Activated CD4-positive, alpha-beta memory T cell treated with anti-CD3 and anti-CD28 coated beads, Interleukin-2, amount 10 ng/mL, durations not matched to agents 7 days and 5 days (primary cell): ENCODE measurements around the gene MRPL14. TPM values are rescaled to one million over a fixed set of nuclear protein-coding genes. Genes with fewer than 3 reads are reported as not detected.

ENCODE experiments used
- CTCF ChIA-PET: fragments of 350-600 bp; sonication (Branson Sonifier 250); formaldehyde crosslinking; loops from one replicate; lab custom pipeline; 2021; ENCODE audit warnings: antibody characterized with exemption, inconsistent platforms; lab: Charles Lee
- POLR2A ChIA-PET: fragments of 350-600 bp; sonication (Branson Sonifier 250); formaldehyde crosslinking; loops from one replicate; lab custom pipeline; 2021; ENCODE audit warnings: antibody characterized with exemption; lab: Charles Lee
- DNase-seq: peaks from one replicate; pipeline ENCODE4 v3.0.0-alpha.2; 2020
- H3K27ac Mint-ChIP-seq: one replicate; pipeline ENCODE4 v1.8.0; 2021; ENCODE audit warnings: mild to moderate bottlenecking, mixed read lengths
- H3K27me3 Mint-ChIP-seq: one replicate; pipeline ENCODE4 v1.8.0; 2021; ENCODE audit warnings: mixed read lengths
- H3K36me3 Mint-ChIP-seq: one replicate; pipeline ENCODE4 v1.8.0; 2021; ENCODE audit warnings: low read depth, mixed read lengths
- H3K4me1 Mint-ChIP-seq: one replicate; pipeline ENCODE4 v1.8.0; 2021; ENCODE audit warnings: mixed read lengths
- H3K4me3 Mint-ChIP-seq: one replicate; pipeline ENCODE4 v1.8.0; 2021; ENCODE audit warnings: mild to moderate bottlenecking, mixed read lengths
- H3K9me3 Mint-ChIP-seq: one replicate; pipeline ENCODE4 v1.8.0; 2021; ENCODE audit warnings: mixed read lengths
- total RNA-seq, 2 experiments: library from RNA; stranded (reverse); gene quantifications; one replicate each; pipeline ENCODE4 v1.2.3, GENCODE V29; 2021

MRPL14 gene
- total RNA-seq, 2 experiments from 2014 or later: 36.0 to 39.0 TPM

DNA sequence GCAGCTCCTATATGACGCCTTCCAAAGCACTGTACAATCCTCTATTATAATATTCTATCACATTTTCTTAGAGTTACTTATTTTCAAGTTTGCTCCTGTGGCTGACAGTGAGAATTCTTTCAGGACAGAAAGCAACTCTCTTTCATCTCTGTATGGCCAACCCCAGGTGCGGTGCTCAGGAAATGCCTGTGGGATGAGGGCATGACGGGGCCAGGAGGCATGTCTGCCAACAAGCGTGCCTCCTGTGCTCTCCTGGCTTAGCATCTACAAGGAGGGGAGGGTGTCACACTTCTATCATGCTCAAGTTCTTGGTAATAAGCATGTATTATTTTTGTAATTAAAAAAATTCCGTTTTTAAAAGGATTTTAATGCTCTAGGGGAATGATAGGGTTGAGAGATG lies 11.4 kb downstream of the MRPL14 start:
- H3K27me3 Mint-ChIP-seq: no peaks in the 10 kb centered on the region
- H3K27ac Mint-ChIP-seq: no peak overlapping the region
- ChIA-PET POLR2A (interaction anchor here (1.4 kb wide), 1 partner anchor 22 kb away, joined by 4 read pairs; no protein-coding TSS in a partner anchor), CTCF (no interaction called here)
- no peak for DNase-seq
- H3K9me3 Mint-ChIP-seq: no peaks in the 10 kb centered on the region
- peaks cover 47% of the 10 kb centered on the region for H3K36me3 Mint-ChIP-seq
- H3K4me1 Mint-ChIP-seq: peaks cover 25% of the 10 kb centered on the region
- H3K4me3 Mint-ChIP-seq: no peak overlapping the region

DNA sequence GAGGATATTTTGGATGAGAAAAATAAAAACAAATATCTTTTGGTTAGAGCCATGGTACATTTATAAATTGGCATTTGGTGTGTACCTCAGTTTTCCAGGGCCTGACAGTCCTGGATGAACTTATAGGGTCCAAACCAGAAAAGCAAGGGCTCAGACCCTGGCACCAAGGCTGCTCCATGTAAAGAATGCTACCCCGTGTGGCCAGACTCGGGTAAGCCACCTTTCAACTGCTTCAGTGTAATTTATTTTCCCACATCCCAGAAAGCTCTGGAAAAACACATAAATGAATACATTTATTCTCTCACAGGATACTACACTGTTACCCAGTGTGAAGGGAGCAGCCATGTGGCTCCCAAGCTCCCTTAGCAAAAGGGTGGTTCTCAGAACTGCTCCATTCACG lies 13.8 kb downstream of the MRPL14 start:
- no peak overlapping the region for H3K27ac Mint-ChIP-seq
- no peaks in the 10 kb centered on the region for H3K9me3 Mint-ChIP-seq
- H3K36me3 Mint-ChIP-seq: peaks cover 45% of the 10 kb centered on the region
- ChIA-PET CTCF (interaction anchor here (1.8 kb wide), 1 partner anchor 17 kb away, joined by 4 read pairs; no protein-coding TSS in a partner anchor), POLR2A (no interaction called here)
- no peak for DNase-seq
- no peak overlapping the region for H3K4me3 Mint-ChIP-seq
- H3K27me3 Mint-ChIP-seq: no peaks in the 10 kb centered on the region
- peaks cover 25% of the 10 kb centered on the region for H3K4me1 Mint-ChIP-seq

DNA sequence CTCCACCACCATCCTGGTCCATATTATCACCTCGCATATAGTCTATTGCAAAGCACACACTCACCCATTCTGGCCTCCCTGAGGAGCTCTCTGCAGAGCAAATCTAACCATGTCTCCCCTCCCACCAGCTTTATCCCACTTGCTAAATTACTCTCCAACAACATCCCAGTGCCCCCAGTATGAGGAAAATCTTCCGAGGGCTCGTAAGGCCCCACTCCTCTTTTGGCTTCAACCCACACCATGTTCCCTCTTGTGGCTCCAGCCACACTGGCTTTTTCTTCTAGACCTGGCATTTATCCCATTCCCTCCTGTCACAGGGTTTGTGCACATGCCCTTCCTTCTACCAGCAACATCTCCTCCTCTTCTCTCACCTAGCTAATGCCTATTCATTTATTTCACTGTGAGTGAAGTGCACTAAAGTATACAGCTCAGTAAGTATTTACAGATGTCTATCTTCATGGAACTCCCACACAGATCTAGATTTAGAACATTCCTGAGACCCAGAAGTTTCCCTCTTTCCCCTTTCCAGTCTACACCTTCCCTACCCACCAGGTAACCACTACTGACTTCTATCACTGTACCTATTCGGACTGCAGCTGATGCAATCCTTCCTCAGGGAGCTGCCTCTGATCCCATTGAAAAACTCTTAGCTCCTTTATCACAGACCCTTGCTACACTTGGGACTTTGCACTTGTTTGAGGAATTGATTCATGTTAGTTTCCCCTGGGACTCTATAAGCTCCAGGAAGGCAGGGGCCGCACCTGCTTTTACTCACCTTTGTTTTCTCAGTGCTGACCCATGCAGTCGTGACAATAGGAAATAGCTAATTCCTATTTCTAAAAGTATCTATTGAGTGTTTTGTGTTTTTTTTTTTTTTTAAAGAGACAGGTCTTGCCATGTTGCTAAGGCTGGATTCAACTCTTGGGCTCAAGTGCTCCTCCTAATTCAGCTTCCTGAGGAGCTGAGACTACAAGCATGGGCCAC lies 15.5 kb downstream of the MRPL14 start:
- CTCF ChIA-PET: interaction anchor here (0.9 to 2.1 kb wide), 5 partner anchors 9 to 33 kb away, joined by 3 to 6 read pairs (median 4); no protein-coding TSS in a partner anchor
- Mint-ChIP-seq H3K36me3 (peaks cover 38% of the 10 kb centered on the region), H3K4me3 (no peak overlapping the region), H3K4me1 (peaks cover 19% of the 10 kb centered on the region), H3K9me3 (no peaks in the 10 kb centered on the region), H3K27me3 (no peaks in the 10 kb centered on the region), H3K27ac (no peak overlapping the region)
- DNase-seq: no peak
- POLR2A ChIA-PET: interaction anchor here (1.0 to 1.1 kb wide), 3 partner anchors 10 to 145 kb away, joined by 3 to 4 read pairs (median 3); no protein-coding TSS in a partner anchor

DNA sequence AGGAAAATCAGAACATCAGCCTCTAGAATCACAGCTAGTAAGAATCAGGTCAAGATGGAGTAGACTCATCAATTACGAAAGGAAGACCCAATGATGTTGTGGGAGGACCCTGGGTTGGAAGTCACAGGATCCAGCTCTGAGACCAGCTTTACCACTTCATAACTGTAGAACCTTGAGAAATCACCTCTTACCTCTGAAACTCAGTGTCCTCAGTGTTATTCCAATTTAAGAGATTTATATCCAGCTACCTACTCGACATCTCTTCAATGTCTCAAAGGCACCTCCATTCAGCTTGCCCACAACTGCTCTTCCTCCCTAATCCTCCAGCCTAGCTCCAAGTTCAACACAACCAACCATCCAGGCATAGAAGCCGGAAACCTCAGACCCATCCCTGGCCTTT lies 16.3 kb downstream of the MRPL14 start:
- Mint-ChIP-seq H3K4me1 (peaks cover 12% of the 10 kb centered on the region), H3K27me3 (no peaks in the 10 kb centered on the region), H3K9me3 (no peaks in the 10 kb centered on the region), H3K27ac (no peak overlapping the region), H3K36me3 (peaks cover 39% of the 10 kb centered on the region), H3K4me3 (no peak overlapping the region)
- ChIA-PET POLR2A (interaction anchor here (0.6 to 1.1 kb wide), 2 partner anchors 11 to 206 kb away, joined by 3 read pairs; no protein-coding TSS in a partner anchor), CTCF (interaction anchor here (0.9 to 2.1 kb wide), 4 partner anchors 8 to 32 kb away, joined by 3 to 6 read pairs (median 4); no protein-coding TSS in a partner anchor)
- DNase-seq: no peak

DNA sequence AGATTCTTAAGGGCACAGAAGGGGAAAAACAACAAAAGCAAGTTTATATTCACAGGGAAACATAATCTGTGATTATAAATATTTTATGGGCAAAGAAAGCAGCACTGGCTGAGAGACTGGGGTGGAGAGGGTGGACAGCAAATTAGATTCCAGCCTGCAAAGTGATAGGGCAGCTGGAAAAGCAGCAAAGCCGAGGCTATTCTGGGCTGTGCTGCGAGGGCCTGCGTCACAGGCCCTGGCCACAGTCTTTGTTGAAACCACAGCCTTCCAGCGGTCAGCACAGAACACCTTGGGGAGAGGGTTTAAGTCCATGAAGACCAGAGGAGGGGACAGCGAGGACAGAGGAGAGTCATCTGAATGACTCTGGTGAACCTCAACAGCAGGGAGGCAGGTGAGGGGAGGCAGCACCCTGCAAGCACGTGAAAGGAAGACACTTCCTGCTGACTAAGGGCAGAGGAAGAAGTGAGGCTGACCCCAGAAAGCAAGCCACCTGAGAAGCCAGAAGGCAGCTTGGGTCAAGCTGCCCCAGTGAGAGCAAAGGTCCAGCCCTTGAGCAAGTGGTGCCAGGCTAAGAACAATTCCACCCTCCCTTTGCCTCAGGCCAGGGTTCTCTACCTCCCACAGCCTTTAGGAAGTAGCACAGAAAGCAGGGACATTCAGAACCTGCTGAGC lies 17.1 kb downstream of the MRPL14 start:
- ChIA-PET CTCF (interaction anchor here (1.0 to 2.1 kb wide), 2 partner anchors 12 to 15 kb away, joined by 3 to 6 read pairs; no protein-coding TSS in a partner anchor), POLR2A (interaction anchor here (0.6 to 1.1 kb wide), 2 partner anchors 12 to 207 kb away, joined by 3 read pairs; no protein-coding TSS in a partner anchor)
- Mint-ChIP-seq H3K27me3 (no peaks in the 10 kb centered on the region), H3K9me3 (no peaks in the 10 kb centered on the region), H3K4me3 (no peak overlapping the region), H3K4me1 (peaks cover 12% of the 10 kb centered on the region), H3K27ac (no peak overlapping the region), H3K36me3 (peaks cover 37% of the 10 kb centered on the region)
- no peak for DNase-seq

DNA sequence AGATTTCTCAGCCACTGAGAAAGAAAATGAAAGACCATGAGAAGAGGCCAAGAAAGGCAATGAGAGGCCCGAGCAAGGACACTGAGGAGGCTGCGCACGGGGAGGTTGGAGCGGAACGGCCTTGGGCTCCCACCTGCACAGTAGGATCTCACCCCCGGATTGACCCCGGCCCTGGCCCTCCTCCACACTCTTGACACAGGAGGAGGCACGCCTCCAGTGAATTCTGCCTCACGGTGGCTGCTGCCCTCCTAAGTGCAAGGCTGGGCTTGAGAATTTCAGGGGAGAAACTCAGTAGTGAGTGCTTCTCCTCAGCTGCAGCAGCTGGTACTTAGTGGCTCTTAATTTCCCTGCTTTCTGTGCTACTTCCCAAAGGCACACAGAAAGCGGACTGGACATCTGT lies 18.0 kb downstream of the MRPL14 start:
- H3K4me3 Mint-ChIP-seq: no peak overlapping the region
- H3K9me3 Mint-ChIP-seq: no peaks in the 10 kb centered on the region
- CTCF ChIA-PET: no interaction called here
- H3K27ac Mint-ChIP-seq: no peak overlapping the region
- POLR2A ChIA-PET: no interaction called here
- peaks cover 12% of the 10 kb centered on the region for H3K4me1 Mint-ChIP-seq
- H3K27me3 Mint-ChIP-seq: no peaks in the 10 kb centered on the region
- no peak for DNase-seq
- H3K36me3 Mint-ChIP-seq: peaks cover 37% of the 10 kb centered on the region

DNA sequence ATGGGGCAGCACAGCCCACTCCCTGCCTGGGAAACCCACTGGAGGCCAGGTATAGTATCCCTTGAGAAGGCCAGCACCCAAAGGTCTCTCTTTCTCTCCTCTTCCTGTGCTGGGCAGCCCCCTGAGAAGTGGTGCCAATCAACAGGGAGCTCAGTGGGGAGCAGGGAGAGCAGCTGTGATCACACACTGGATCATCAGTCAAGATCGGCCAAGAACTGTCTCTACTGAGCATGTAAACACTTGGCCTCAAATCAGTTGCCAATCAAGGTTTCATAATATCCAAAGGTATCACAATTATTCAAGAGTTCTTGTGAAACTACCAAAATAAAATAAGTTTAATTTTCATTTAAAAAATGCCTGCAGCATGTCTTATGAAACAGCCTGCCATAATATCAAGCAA lies 18.8 kb downstream of the MRPL14 start:
- peaks cover 12% of the 10 kb centered on the region for H3K4me1 Mint-ChIP-seq
- H3K9me3 Mint-ChIP-seq: no peaks in the 10 kb centered on the region
- no peaks in the 10 kb centered on the region for H3K27me3 Mint-ChIP-seq
- ChIA-PET CTCF (no interaction called here), POLR2A (no interaction called here)
- no peak overlapping the region for H3K4me3 Mint-ChIP-seq
- H3K36me3 Mint-ChIP-seq: peaks cover 30% of the 10 kb centered on the region
- H3K27ac Mint-ChIP-seq: no peak overlapping the region
- no peak for DNase-seq

DNA sequence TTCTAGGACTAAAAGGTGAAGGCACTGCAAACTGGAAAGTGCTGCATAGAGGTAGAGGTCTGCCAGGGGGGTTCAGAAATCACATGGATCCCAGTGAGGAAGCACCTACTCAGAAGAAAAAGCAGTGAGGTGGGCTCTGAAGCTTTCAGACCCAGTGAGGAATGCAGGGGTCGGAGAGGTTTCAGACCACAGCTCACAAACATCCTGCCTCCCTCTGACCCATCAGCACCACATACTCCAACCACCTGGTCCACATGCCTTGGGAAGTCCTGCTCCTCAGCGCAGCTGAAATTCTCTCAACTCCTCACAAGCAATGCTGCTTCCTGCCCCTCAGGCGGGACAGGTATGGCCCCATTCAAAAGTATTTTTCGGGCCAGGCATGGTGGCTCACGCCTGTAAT lies 20.2 kb downstream of the MRPL14 start:
- POLR2A ChIA-PET: no interaction called here
- no peak overlapping the region for H3K4me3 Mint-ChIP-seq
- H3K36me3 Mint-ChIP-seq: peaks cover 21% of the 10 kb centered on the region
- no peaks in the 10 kb centered on the region for H3K9me3 Mint-ChIP-seq
- H3K27me3 Mint-ChIP-seq: no peaks in the 10 kb centered on the region
- no peak overlapping the region for H3K27ac Mint-ChIP-seq
- CTCF ChIA-PET: interaction anchor here (3.3 kb wide), 1 partner anchor 11 kb away, joined by 12 read pairs; no protein-coding TSS in a partner anchor
- DNase-seq: no peak
- H3K4me1 Mint-ChIP-seq: peaks cover 19% of the 10 kb centered on the region

DNA sequence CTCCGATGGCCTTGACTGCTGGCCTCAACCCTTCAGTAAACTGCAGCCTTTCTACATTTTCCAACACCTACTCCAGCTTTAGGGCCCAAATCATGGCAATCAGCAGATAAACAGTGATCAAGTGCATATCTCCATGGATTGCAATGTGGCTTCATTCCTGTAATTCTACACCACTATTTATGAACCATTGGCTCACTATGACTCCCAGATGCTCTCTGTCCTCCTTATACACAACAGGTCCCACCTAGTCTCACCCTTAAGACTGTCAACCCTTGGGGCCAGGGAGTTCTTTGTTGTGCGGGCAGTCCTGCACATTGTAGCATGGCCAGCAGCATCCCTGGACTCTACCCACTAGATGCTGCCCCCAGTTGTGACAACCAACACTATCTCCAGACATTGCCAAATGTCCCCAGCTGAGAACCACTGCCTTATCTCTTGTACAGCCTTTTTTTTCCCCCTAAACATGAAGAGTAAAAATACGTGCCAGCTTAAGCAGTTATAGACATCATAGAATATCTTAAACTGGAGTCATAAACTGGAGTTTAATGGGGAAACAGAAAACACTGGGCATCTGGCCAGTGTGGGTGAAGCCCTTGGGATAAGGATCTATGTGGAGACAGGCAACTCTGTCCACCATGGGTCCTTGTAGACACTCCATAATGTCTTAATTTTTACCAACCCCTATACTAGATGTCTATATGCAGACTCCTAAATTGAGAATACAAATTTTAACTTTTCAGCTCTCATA lies 21.1 kb downstream of the MRPL14 start:
- no peak overlapping the region for H3K27ac Mint-ChIP-seq
- POLR2A ChIA-PET: no interaction called here

DNA sequence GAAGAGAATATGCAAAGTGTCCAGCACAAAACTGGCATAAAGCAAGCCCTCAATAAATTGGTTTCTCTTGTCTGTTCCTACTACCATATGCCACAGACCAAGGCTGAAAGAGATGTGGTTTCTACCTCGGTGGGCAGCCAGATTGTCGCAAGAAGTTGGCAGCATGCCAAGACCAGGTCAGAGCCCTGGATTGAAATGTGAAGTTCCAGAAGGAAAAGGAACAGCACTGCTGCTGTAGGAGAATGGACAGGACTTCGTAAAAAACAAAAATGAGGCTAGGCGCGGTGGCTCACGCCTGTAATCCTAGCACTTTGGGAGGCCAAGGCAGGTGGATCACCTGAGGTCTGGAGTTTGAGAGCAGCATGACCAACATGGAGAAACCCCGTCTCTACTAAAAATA lies 22.1 kb downstream of the MRPL14 start:
- ChIA-PET CTCF (interaction anchor here (3.3 kb wide), 1 partner anchor 9 kb away, joined by 12 read pairs; no protein-coding TSS in a partner anchor), POLR2A (no interaction called here)
- Mint-ChIP-seq H3K36me3 (peaks cover 6% of the 10 kb centered on the region), H3K9me3 (no peaks in the 10 kb centered on the region), H3K4me3 (no peak overlapping the region), H3K27ac (no peak overlapping the region), H3K27me3 (no peaks in the 10 kb centered on the region), H3K4me1 (peaks cover 15% of the 10 kb centered on the region)
- DNase-seq: no peak

More for the DNA sequence above, 21.1 kb downstream of the MRPL14 start:
- Mint-ChIP-seq H3K36me3 (peaks cover 13% of the 10 kb centered on the region), H3K27me3 (no peaks in the 10 kb centered on the region), H3K4me3 (no peak overlapping the region), H3K4me1 (peaks cover 21% of the 10 kb centered on the region), H3K9me3 (no peaks in the 10 kb centered on the region)
- no peak for DNase-seq
- CTCF ChIA-PET: interaction anchor here (3.3 kb wide), 1 partner anchor 10 kb away, joined by 12 read pairs; no protein-coding TSS in a partner anchor

DNA sequence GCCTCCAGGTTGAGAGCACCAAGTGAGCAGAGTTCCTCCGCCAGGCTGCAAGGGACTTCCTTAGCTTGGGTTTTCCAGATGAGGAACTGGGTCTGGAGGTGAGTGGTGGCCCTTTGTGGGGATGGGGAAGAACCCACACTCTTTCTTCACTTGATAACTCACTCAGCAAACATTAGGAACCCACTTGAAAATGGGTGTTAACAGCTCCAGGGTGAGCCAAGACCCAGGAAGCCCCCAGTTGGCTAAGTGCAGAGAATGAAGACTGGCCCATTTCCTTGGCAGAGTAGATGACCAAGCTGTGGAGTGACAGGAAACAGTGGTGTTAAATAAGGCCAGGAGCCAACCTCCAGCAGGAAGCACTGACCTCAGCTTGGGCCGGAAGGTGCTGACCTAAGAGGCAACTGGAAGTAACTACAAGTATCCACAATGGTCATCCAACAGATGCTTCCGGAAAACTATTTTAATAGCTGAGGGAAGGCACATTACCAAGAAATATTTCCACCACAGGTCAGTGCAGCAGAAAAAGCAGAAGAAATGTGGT lies 22.7 kb downstream of the MRPL14 start:
- Mint-ChIP-seq H3K9me3 (no peaks in the 10 kb centered on the region), H3K36me3 (peaks cover 4% of the 10 kb centered on the region), H3K4me1 (peaks cover 11% of the 10 kb centered on the region), H3K27me3 (no peaks in the 10 kb centered on the region), H3K27ac (no peak overlapping the region), H3K4me3 (no peak overlapping the region)
- ChIA-PET POLR2A (no interaction called here), CTCF (interaction anchor here (3.3 kb wide), 1 partner anchor 9 kb away, joined by 12 read pairs; no protein-coding TSS in a partner anchor)
- no peak for DNase-seq

DNA sequence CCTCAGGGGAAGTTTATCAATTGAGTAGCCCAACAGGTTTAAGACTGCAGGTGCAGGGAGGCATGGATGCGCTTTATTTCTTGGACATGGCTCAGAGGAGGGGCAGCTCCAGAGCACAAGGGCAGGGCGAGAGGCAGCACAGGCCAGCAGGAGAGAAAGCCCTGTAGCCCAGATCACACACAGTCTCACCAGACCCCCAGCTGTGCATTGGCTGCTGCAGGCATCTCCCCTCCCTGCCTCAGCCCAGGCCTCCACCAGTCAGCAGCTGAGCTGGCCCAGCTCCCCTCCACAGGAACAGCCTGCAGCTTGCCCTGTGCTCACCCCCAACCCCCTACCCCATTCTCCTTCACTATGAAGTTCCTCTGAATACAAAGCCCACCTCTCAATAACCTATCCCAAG lies 24.7 kb downstream of the MRPL14 start:
- Mint-ChIP-seq H3K4me1 (peaks cover 11% of the 10 kb centered on the region), H3K36me3 (peaks cover 4% of the 10 kb centered on the region), H3K9me3 (no peaks in the 10 kb centered on the region), H3K27ac (no peak overlapping the region), H3K4me3 (no peak overlapping the region), H3K27me3 (no peaks in the 10 kb centered on the region)
- POLR2A ChIA-PET: no interaction called here
- DNase-seq: no peak
- CTCF ChIA-PET: interaction anchor here (0.6 to 1.5 kb wide), 3 partner anchors 8 to 285 kb away, joined by 4 read pairs; partner anchors contain the start of gene CDC5L
